Endodermal cell (in vitro differentiated cells): ENCODE results near the gene CCDC192. TPM values are rescaled to one million over a fixed set of nuclear protein-coding genes. Genes with fewer than 3 reads are reported as not detected.

Experiments
- DNase-seq: peaks from one replicate; pipeline ENCODE4 v3.0.0-alpha.2; 2017
- H3K27ac ChIP-seq: 2 replicates; pipeline ENCODE4 v1.5.1; 2013; ENCODE audit warnings: mild to moderate bottlenecking, low read depth, low read length, moderate library complexity
- H3K27me3 ChIP-seq: 2 replicates; pipeline ENCODE4 v1.6.1; 2013; ENCODE audit warnings: mild to moderate bottlenecking, low read length, moderate library complexity; ENCODE audit not compliant: insufficient read depth, control insufficient read depth, poor library complexity, severe bottlenecking
- H3K36me3 ChIP-seq: 2 replicates; pipeline ENCODE4 v1.7.0; 2013; ENCODE audit warnings: mild to moderate bottlenecking, low read length, moderate library complexity; ENCODE audit not compliant: control insufficient read depth, insufficient read depth
- H3K4me1 ChIP-seq: one replicate; pipeline ENCODE4 v1.7.0; 2013; ENCODE audit warnings: low read length; ENCODE audit not compliant: control insufficient read depth, insufficient read depth
- H3K4me3 ChIP-seq: 2 replicates; pipeline ENCODE4 v1.5.1; 2013; ENCODE audit warnings: mild to moderate bottlenecking, low read length, moderate library complexity
- H3K9ac ChIP-seq: 2 replicates; pipeline ENCODE4 v1.6.1; 2013; ENCODE audit warnings: mild to moderate bottlenecking, low read length, moderate library complexity; ENCODE audit not compliant: poor library complexity, severe bottlenecking; ENCODE audit errors: extremely low read depth
- H3K9me3 ChIP-seq: 2 replicates; pipeline ENCODE4 v1.6.1; 2013; ENCODE audit warnings: mild to moderate bottlenecking, low read length, moderate library complexity; ENCODE audit not compliant: control insufficient read depth
- H3K27ac Mint-ChIP-seq: 2 replicates; pipeline ENCODE4 v1.8.0; 2020; ENCODE audit warnings: mixed read lengths
- H3K27me3 Mint-ChIP-seq: 2 replicates; pipeline ENCODE4 v1.8.0; 2021; ENCODE audit warnings: mild to moderate bottlenecking, mixed read lengths; ENCODE audit not compliant: insufficient read depth
- H3K36me3 Mint-ChIP-seq: 2 replicates; pipeline ENCODE4 v1.8.0; 2020; ENCODE audit warnings: low read depth, mixed read lengths
- H3K4me1 Mint-ChIP-seq: 2 replicates; pipeline ENCODE4 v1.8.0; 2020; ENCODE audit warnings: mixed read lengths
- H3K4me3 Mint-ChIP-seq: 2 replicates; pipeline ENCODE4 v1.8.0; 2020; ENCODE audit warnings: mild to moderate bottlenecking, moderate library complexity, mixed read lengths
- H3K9me3 Mint-ChIP-seq: 2 replicates; pipeline ENCODE4 v1.8.0; 2020; ENCODE audit warnings: mild to moderate bottlenecking, mixed read lengths
- CTCF ChIP-seq: fragments of 200-600 bp; sonication (generic); conservative IDR thresholded peaks from 2 replicates; pipeline ENCODE4 v1.5.0; 2021; ENCODE audit warnings: antibody characterized with exemption, mild to moderate bottlenecking
- WGBS, 2 experiments: methylation state at CpG; one replicate each; pipeline versions ENCODE4 v1.1.5 to v1.1.7; 2013; ENCODE audit warnings: missing lambda C conversion rate in 2 of 2, mixed read lengths in 1 of 2; ENCODE audit not compliant: insufficient coverage in 1 of 2, insufficient read length in 1 of 2; 5-methylcytosine and 5-hydroxymethylcytosine counted together
- total RNA-seq, 2 donors: library from RNA; stranded (reverse); fragmentation: NEBNext Ultra II Directional in 1 of 2; extraction: Animal tissue kit (Norgen Biotek cat#: 25700) in 1 of 2; gene quantifications; 2 replicates in 1 of 2; 3 replicates in 1 of 2; pipeline ENCODE4 v1.2.1, GENCODE V29; 2021

CCDC192 gene
- total RNA-seq, 2 donors from 2014 or later = 0.48 to 1.3 TPM

GRCh38 chr5:127718181-127718580 is 15.0 kb downstream of the CCDC192 start:
- H3K27ac ChIP-seq = no peak overlapping the region
- H3K36me3 ChIP-seq = no peaks in the 10 kb centered on the region
- no peak overlapping the region for H3K4me3 ChIP-seq
- no peaks in the 10 kb centered on the region for H3K27me3 ChIP-seq
- H3K4me3 Mint-ChIP-seq = no peak overlapping the region
- peaks cover 40% of the 10 kb centered on the region for H3K9me3 ChIP-seq
- no peak for DNase-seq
- no peaks in the 10 kb centered on the region for H3K36me3 Mint-ChIP-seq
- H3K4me1 ChIP-seq = no peaks in the 10 kb centered on the region
- peaks cover 44% of the 10 kb centered on the region for H3K9me3 Mint-ChIP-seq
- H3K9ac ChIP-seq = no peak overlapping the region
- H3K4me1 Mint-ChIP-seq = no peaks in the 10 kb centered on the region
- WGBS, 2 experiments = 80 to 82% methylated on average over 1 of the region's 1 CpG
- TF ChIP-seq CTCF = no peak
- H3K27me3 Mint-ChIP-seq = no peaks in the 10 kb centered on the region
- no peak overlapping the region for H3K27ac Mint-ChIP-seq

- Histone ChIP-seq H3K27ac (no peak overlapping the region), H3K36me3 (no peaks in the 10 kb centered on the region), H3K4me1 (no peaks in the 10 kb centered on the region), H3K9me3 (peaks cover 23% of the 10 kb centered on the region), H3K27me3 (no peaks in the 10 kb centered on the region), H3K9ac (no peak overlapping the region), H3K4me3 (no peak overlapping the region)
- Mint-ChIP-seq H3K27me3 (no peaks in the 10 kb centered on the region), H3K27ac (no peak overlapping the region), H3K9me3 (peaks cover 34% of the 10 kb centered on the region), H3K4me1 (no peaks in the 10 kb centered on the region), H3K4me3 (no peak overlapping the region), H3K36me3 (no peaks in the 10 kb centered on the region)
- 88 to 95% methylated on average over 1 to 2 of the region's 2 CpGs for WGBS, 2 experiments
- DNase-seq = no peak
- TF ChIP-seq CTCF = no peak
Observed at GRCh38 chr5:127723571-127723970, 20.4 kb downstream of the CCDC192 start.

- Mint-ChIP-seq H3K9me3 (peaks cover 22% of the 10 kb centered on the region), H3K27ac (no peak overlapping the region)
- no peaks in the 10 kb centered on the region for H3K27me3 ChIP-seq
Observed at GRCh38 chr5:127725673-127726072, 22.5 kb downstream of the CCDC192 start.

More at GRCh38 chr5:127725673-127726072, 22.5 kb downstream of the CCDC192 start:
- Mint-ChIP-seq H3K4me3 (no peak overlapping the region), H3K36me3 (no peaks in the 10 kb centered on the region), H3K27me3 (no peaks in the 10 kb centered on the region), H3K4me1 (no peaks in the 10 kb centered on the region)
- WGBS, 2 experiments = no CpG with 5 or more reads among the region's 1 CpG
- no peak for DNase-seq
- no peaks in the 10 kb centered on the region for H3K36me3 ChIP-seq
- no peaks in the 10 kb centered on the region for H3K4me1 ChIP-seq
- H3K9me3 ChIP-seq = peaks cover 10% of the 10 kb centered on the region
- H3K9ac ChIP-seq = no peak overlapping the region
- no peak overlapping the region for H3K27ac ChIP-seq
- no peak overlapping the region for H3K4me3 ChIP-seq
- no peak for TF ChIP-seq CTCF
